Suprapubic skin (tissue), 4 donors: ENCODE data around the gene ANKS4B.

Experiments
- POLR2A ChIP-seq, 2 donors: fragments of 450-650 bp; IDR thresholded peaks; one replicate each; pipeline ENCODE4 v1.6.1; 2017; ENCODE audit warnings: antibody characterized with exemption in 2 of 2, mild to moderate bottlenecking in 2 of 2, moderate library complexity in 2 of 2
- POLR2AphosphoS5 ChIP-seq, 3 donors: sonication (generic); formaldehyde crosslinking; IDR thresholded peaks; one replicate each; pipeline ENCODE4 v1.6.1; 2017; ENCODE audit warnings: antibody characterized with exemption in 3 of 3

GRCh38 chr16:21203155-21203797 is 30.2 kb upstream of the ANKS4B start:
- TF ChIP-seq POLR2AphosphoS5 (IDR thresholded peaks at IDR 0.05) = no peak
- no peak for TF ChIP-seq POLR2A (IDR thresholded peaks at IDR 0.05)
